ENCODE data around the gene PPCS.

DNA sequence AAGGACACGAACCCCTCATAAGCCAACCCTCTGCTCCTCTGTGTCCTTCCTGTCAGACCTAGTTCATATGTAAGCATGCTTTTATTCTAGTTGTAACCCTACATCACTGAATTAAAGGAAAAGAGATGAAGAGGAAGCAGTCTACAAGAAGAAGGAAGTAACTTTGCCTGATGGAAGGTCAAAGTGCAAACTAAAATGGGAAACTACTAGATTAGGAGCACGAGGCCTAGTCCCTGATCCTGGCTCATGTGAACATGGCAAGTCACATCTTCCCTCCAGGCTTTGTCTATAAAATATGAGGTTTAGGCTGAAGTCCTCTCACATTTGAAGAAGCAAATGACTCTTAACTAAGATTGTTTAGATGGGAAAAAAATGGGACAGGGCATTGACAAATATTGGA is 13.7 kb upstream of the PPCS start:
- TF ChIP-seq SUZ12 (IDR thresholded peaks at IDR 0.05; ENCODE audit: extremely low read depth, insufficient read depth, insufficient read length) (no peak), ZNF274 (IDR thresholded peaks at IDR 0.05; ENCODE audit: low read depth, low read length) (no peak)

Measured in NT2/D1 (cell line).